Erythroblast (primary cell): ENCODE measurements around the gene PCK1.

ENCODE experiments used
- GATA1 ChIP-seq: IDR thresholded peaks from 2 replicates; pipeline ENCODE4 v1.6.1; 2011; ENCODE audit warnings: low read depth, mild to moderate bottlenecking, control low read depth, low read length, moderate library complexity
- POLR2A ChIP-seq: IDR thresholded peaks from 2 replicates; pipeline ENCODE4 v1.6.1; 2011; ENCODE audit warnings: mild to moderate bottlenecking, low read length

- TF ChIP-seq POLR2A (no peak), GATA1 (no peak)
Observed at GRCh38 chr20:57532104-57532503, 28.8 kb upstream of the PCK1 start.
